Mesenchymal stem cell (in vitro differentiated cells and primary cell): ENCODE measurements around the gene NT5C1B.

ENCODE experiments used
- DNase-seq: peaks from one replicate; pipeline ENCODE4 v3.0.0-alpha.2; 2013
- H2AFZ ChIP-seq: one replicate; pipeline ENCODE4 v1.6.1; 2013; ENCODE audit warnings: low read depth, mild to moderate bottlenecking, control low read depth, inconsistent platforms, low read length, moderate library complexity
- H2AK5ac ChIP-seq: 2 replicates; pipeline ENCODE4 v1.6.1; 2013; ENCODE audit warnings: low read length, moderate library complexity, mild to moderate bottlenecking, inconsistent platforms; ENCODE audit not compliant: severe bottlenecking
- H2BK120ac ChIP-seq: one replicate; pipeline ENCODE4 v1.6.1; 2013; ENCODE audit warnings: low read depth, mild to moderate bottlenecking, inconsistent platforms, low read length, moderate library complexity
- H2BK12ac ChIP-seq, 2 experiments: one replicate each; pipeline ENCODE4 v1.6.1; 2013; ENCODE audit warnings: inconsistent platforms in 2 of 2, low read length in 2 of 2, mild to moderate bottlenecking in 2 of 2, moderate library complexity in 2 of 2, control low read depth in 1 of 2
- H2BK15ac ChIP-seq: one replicate; pipeline ENCODE4 v1.6.1; 2013; ENCODE audit warnings: mild to moderate bottlenecking, low read depth, inconsistent platforms; ENCODE audit not compliant: poor library complexity, severe bottlenecking
- H2BK5ac ChIP-seq: 2 replicates; pipeline ENCODE4 v1.6.1; 2013; ENCODE audit warnings: low read depth, mild to moderate bottlenecking, low read length, control low read depth, inconsistent platforms; ENCODE audit not compliant: poor library complexity, severe bottlenecking
- H3K14ac ChIP-seq, 2 experiments: one replicate each; pipeline ENCODE4 v1.6.1; 2013; ENCODE audit warnings: inconsistent platforms in 2 of 2, low read length in 2 of 2, control low read depth in 1 of 2, mild to moderate bottlenecking in 1 of 2, moderate library complexity in 1 of 2
- H3K18ac ChIP-seq, 2 experiments: one replicate each; pipeline ENCODE4 v1.6.1; 2013; ENCODE audit warnings: inconsistent platforms in 2 of 2, low read length in 2 of 2, control low read depth in 1 of 2, low read depth in 1 of 2, mild to moderate bottlenecking in 1 of 2
- H3K23ac ChIP-seq, 2 experiments: one replicate each; pipeline ENCODE4 v1.6.1; 2013; ENCODE audit warnings: inconsistent platforms in 2 of 2, low read length in 2 of 2, mild to moderate bottlenecking in 2 of 2, moderate library complexity in 2 of 2, control low read depth in 1 of 2
- H3K27ac ChIP-seq: 2 replicates; pipeline ENCODE4 v1.5.1; 2013; ENCODE audit warnings: mild to moderate bottlenecking, moderate library complexity, low read length, control low read depth, inconsistent platforms; ENCODE audit not compliant: poor library complexity, severe bottlenecking
- H3K27me3 ChIP-seq, 2 experiments: 2 replicates each; pipeline versions ENCODE4 v1.6.1 to v1.7.0; 2013; ENCODE audit warnings: low read length in 2 of 2, mild to moderate bottlenecking in 2 of 2, moderate library complexity in 2 of 2, control low read depth in 1 of 2, inconsistent platforms in 1 of 2; ENCODE audit not compliant: control insufficient read depth in 1 of 2, insufficient read depth in 1 of 2
- H3K36me3 ChIP-seq, 2 experiments: 2 replicates each; pipeline versions ENCODE4 v1.6.1 to v1.7.0; 2013; ENCODE audit warnings: low read length in 2 of 2, control low read depth in 1 of 2, inconsistent platforms in 1 of 2, low read depth in 1 of 2, mild to moderate bottlenecking in 1 of 2; ENCODE audit not compliant: insufficient read depth in 2 of 2, control insufficient read depth in 1 of 2
- H3K4ac ChIP-seq, 2 experiments: one replicate each; pipeline ENCODE4 v1.6.1; 2013; ENCODE audit warnings: inconsistent platforms in 2 of 2, low read length in 2 of 2, mild to moderate bottlenecking in 2 of 2, moderate library complexity in 2 of 2, control low read depth in 1 of 2, low read depth in 1 of 2
- H3K4me1 ChIP-seq: 2 replicates; pipeline ENCODE4 v1.6.1; 2013; ENCODE audit warnings: low read depth, low read length, control low read depth; ENCODE audit not compliant: control insufficient read depth, insufficient read depth
- H3K4me2 ChIP-seq: 2 replicates; pipeline ENCODE4 v1.6.1; 2013; ENCODE audit warnings: low read length, mild to moderate bottlenecking, inconsistent platforms; ENCODE audit not compliant: poor library complexity, severe bottlenecking
- H3K4me3 ChIP-seq, 2 experiments: 2 replicates each; pipeline versions ENCODE4 v1.5.1 to v1.7.0; 2013; ENCODE audit warnings: low read length in 2 of 2, mild to moderate bottlenecking in 2 of 2, control low read depth in 1 of 2, low read depth in 1 of 2; ENCODE audit not compliant: insufficient read depth in 1 of 2
- H3K79me1 ChIP-seq: replicated peaks from 2 replicates; pipeline ENCODE4 v1.6.1; 2013; ENCODE audit warnings: mild to moderate bottlenecking, control low read depth, low read length, inconsistent platforms; ENCODE audit not compliant: poor library complexity, severe bottlenecking
- H3K9ac ChIP-seq: 2 replicates; pipeline ENCODE4 v1.7.0; 2013; ENCODE audit warnings: mild to moderate bottlenecking, low read length, moderate library complexity
- H3K9me3 ChIP-seq: 2 replicates; pipeline ENCODE4 v1.7.0; 2013; ENCODE audit warnings: mild to moderate bottlenecking, low read length; ENCODE audit not compliant: control insufficient read depth
- H4K8ac ChIP-seq: one replicate; pipeline ENCODE4 v1.6.1; 2013; ENCODE audit warnings: inconsistent platforms, mild to moderate bottlenecking, low read length, moderate library complexity
- H4K91ac ChIP-seq: one replicate; pipeline ENCODE4 v1.6.1; 2013; ENCODE audit warnings: mild to moderate bottlenecking, low read length, inconsistent platforms
- WGBS: methylation state at CpG from one replicate; pipeline ENCODE4 v1.1.7; 2013; ENCODE audit warnings: mixed read lengths; 5-methylcytosine and 5-hydroxymethylcytosine counted together

Gene NT5C1B

DNA sequence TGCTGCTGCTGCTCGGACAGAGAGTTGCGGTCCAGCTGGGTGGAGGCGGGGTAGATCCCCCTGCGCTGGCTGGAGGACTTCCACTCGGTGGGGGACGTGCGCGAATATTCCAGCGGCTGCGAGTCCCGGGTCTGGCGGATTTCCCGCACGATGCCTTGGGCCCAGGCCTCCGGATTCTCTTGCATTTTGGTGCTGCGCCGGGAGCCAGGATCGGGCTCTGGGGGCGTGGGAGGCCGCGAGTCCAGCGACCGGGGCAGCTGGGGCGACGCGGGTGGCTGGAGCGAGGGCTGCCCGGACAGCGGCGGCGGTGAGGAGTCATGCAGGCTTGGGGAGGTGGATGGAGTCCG, 4.8 kb downstream of the NT5C1B start:
- Histone ChIP-seq H3K4ac (no peak overlapping the region), H4K91ac (no peak overlapping the region), H3K23ac (no peak overlapping the region), H3K4me2 (no peak overlapping the region), H2BK120ac (no peak overlapping the region), H3K4me3 (no peak overlapping the region), H4K8ac (no peak overlapping the region), H2AK5ac (no peak overlapping the region), H3K27ac (no peak overlapping the region), H3K36me3 (peaks cover 0 to 6% of the 10 kb centered on the region in 2 experiments), H2BK12ac (no peak overlapping the region), H3K4me1 (no peaks in the 10 kb centered on the region), H2BK15ac (no peak overlapping the region), H2BK5ac (no peak overlapping the region), H3K18ac (no peak overlapping the region), H2AFZ (no peak overlapping the region), H3K9me3 (peaks cover 12% of the 10 kb centered on the region), H3K79me1 (no peaks in the 10 kb centered on the region), H3K14ac (no peak overlapping the region), H3K27me3 (no peaks in the 10 kb centered on the region), H3K9ac (no peak overlapping the region)
- no peak for DNase-seq
- WGBS: 96% methylated on average over 31 of the region's 32 CpGs

DNA sequence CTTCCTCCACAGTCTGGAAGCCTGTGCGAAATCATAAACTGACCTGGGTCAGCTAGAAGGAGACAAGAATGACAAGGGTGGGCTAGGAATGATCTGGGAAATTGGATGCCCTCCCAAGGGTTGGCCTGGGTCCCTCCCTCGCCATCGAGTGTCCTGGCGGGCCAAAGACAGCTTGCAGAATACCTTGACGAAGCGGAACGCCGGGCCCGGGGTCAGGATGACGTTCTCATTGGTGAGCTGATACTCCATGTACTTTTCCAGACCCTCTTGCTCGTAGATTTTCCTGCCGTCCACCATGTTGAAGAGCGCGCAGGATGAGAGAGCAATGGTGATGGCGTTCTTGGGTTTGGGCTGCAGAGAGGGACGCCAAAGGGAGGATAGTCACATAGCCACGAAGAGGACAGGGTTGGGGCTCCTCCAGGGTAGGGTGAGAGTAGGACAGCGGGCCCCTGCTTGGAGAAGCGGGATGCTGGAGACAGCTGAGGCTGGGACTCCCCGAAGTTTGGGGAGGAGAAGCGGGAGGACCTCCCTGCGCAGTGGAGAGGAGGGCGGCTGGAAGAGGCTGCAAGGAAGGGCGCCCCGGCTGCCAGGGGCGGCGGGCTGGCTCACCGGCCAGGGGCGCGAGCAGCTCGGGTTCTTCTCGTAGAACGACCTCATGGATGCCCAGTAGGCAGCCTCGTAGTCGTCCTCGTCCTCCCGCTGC, 5.3 kb downstream of the NT5C1B start:
- Histone ChIP-seq H4K91ac (peak overlapping the region; percentile 18), H2AFZ (no peak overlapping the region), H2BK5ac (no peak overlapping the region), H3K27ac (no peak overlapping the region), H3K9ac (no peak overlapping the region), H2AK5ac (no peak overlapping the region), H4K8ac (no peak overlapping the region), H3K4me3 (no peak overlapping the region), H3K23ac (no peak overlapping the region), H2BK120ac (no peak overlapping the region), H3K4ac (no peak overlapping the region), H3K18ac (no peak overlapping the region), H3K4me1 (no peaks in the 10 kb centered on the region), H3K27me3 (no peaks in the 10 kb centered on the region), H3K36me3 (peaks cover 0 to 6% of the 10 kb centered on the region in 2 experiments), H3K9me3 (peaks cover 17% of the 10 kb centered on the region), H3K79me1 (no peaks in the 10 kb centered on the region), H3K14ac (no peak overlapping the region), H2BK12ac (no peak overlapping the region), H3K4me2 (no peak overlapping the region), H2BK15ac (peak overlapping the region; percentile 45)
- DNase-seq: no peak
- 95% methylated on average over 37 of the region's 37 CpGs for WGBS

DNA sequence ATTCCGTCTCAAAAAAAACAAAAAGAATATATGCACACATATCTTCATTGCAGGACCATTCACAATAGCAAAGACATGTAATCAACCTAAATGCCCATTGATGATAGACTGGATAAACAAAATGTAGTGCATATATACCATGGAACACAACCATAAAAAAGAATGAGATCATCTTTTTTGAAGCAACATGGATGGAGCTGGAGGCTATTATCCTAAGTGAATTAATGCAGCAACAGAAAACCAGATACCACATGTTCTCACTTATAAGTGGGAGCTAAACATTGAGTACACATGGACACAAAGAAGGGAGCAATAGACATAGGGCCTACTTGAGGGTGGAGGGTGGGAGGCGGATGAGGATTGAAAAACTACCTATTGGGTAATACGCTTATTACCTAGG, 8.8 kb downstream of the NT5C1B start:
- Histone ChIP-seq H3K36me3 (peaks cover 0 to 6% of the 10 kb centered on the region in 2 experiments), H3K18ac (no peak overlapping the region), H2AK5ac (no peak overlapping the region), H3K9me3 (peaks cover 10% of the 10 kb centered on the region), H3K4me1 (no peaks in the 10 kb centered on the region), H3K4me2 (no peak overlapping the region), H2BK120ac (no peak overlapping the region), H3K27me3 (no peaks in the 10 kb centered on the region), H3K79me1 (no peaks in the 10 kb centered on the region), H3K14ac (no peak overlapping the region), H3K23ac (no peak overlapping the region), H2BK15ac (no peak overlapping the region), H2BK12ac (no peak overlapping the region), H3K4ac (no peak overlapping the region), H2AFZ (no peak overlapping the region), H4K8ac (no peak overlapping the region), H3K27ac (no peak overlapping the region), H2BK5ac (no peak overlapping the region), H4K91ac (no peak overlapping the region), H3K4me3 (no peak overlapping the region), H3K9ac (no peak overlapping the region)
- 100% methylated on average over 1 of the region's 3 CpGs for WGBS
- DNase-seq: no peak

DNA sequence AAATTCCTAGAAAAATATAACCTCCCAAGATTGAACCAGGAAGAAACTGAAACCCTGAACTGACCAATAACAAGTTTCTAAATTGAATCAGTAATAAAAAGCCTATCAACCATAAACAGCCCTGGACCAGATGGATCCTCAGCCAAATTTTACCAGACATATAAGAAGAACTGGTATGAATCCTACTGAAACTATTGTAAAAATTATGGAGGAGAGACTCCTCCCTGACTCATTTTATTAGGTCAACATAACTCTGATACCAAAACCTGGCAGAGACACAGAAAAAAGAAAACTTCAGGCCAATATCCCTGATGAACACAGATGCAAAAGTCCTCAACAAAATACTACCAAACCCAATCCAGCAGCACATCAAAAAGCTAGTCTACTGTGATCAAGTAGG, 11.3 kb downstream of the NT5C1B start:
- H3K36me3 ChIP-seq: no peaks in the 10 kb centered on the region
- H3K27ac ChIP-seq: no peak overlapping the region

More for the DNA sequence above, 11.3 kb downstream of the NT5C1B start:
- Histone ChIP-seq H2AFZ (no peak overlapping the region), H3K4me1 (no peaks in the 10 kb centered on the region), H2BK12ac (no peak overlapping the region), H2BK15ac (no peak overlapping the region), H3K9me3 (peaks cover 10% of the 10 kb centered on the region), H4K8ac (no peak overlapping the region), H3K18ac (no peak overlapping the region), H3K4me2 (no peak overlapping the region), H3K79me1 (no peaks in the 10 kb centered on the region), H2BK120ac (no peak overlapping the region), H3K27me3 (no peaks in the 10 kb centered on the region), H3K4me3 (no peak overlapping the region), H3K9ac (no peak overlapping the region), H3K23ac (no peak overlapping the region), H2AK5ac (no peak overlapping the region), H3K4ac (no peak overlapping the region), H3K14ac (no peak overlapping the region), H4K91ac (no peak overlapping the region), H2BK5ac (no peak overlapping the region)
- DNase-seq: no peak
